GM06990 (cell line): ENCODE measurements around the gene PSPN.
A peak's percentile ranks its signal among the peaks of the same experiment; 100 is the strongest.

Experiments
- DNase-seq: peaks from one replicate; pipeline ENCODE4 v3.0.0-alpha.2; 2011; ENCODE audit not compliant: insufficient read length; ENCODE audit errors: extremely low read depth
- H3K27me3 ChIP-seq: replicated peaks from 2 replicates; pipeline ENCODE4 v1.6.0; 2011; ENCODE audit warnings: low read length; ENCODE audit not compliant: control insufficient read depth, insufficient read depth
- H3K36me3 ChIP-seq: 2 replicates; pipeline ENCODE4 v1.5.1; 2011; ENCODE audit warnings: low read length; ENCODE audit not compliant: control insufficient read depth, insufficient read depth
- H3K4me3 ChIP-seq: replicated peaks from 2 replicates; pipeline ENCODE4 v1.5.1; 2011; ENCODE audit warnings: low read depth, mild to moderate bottlenecking, control low read depth, low read length
- CTCF ChIP-seq: IDR thresholded peaks from 2 replicates; pipeline ENCODE4 v1.5.1; 2011; ENCODE audit warnings: low read length, control low read depth, mild to moderate bottlenecking, inconsistent platforms; ENCODE audit not compliant: insufficient read depth, poor library complexity, severe bottlenecking

The PSPN gene

DNA sequence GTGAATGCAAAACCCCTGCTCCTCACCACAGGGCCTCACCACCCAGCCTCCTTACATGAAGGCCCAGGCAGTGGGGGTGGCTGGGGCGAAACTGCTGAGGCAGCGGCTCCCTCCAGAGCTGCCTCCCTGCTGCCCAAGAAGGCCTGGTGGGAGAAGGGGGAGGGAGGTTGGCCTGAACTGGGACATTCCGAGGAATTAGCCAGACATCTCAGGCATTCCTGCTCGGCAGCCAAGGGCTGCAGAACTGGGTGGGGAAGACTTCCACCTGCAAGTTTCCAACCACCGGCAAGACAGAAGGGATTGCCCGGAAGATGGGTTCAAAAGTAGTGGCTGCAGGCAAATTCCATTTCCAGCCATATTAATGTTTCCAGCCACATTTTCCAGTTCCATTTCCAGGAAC, 2.3 kb upstream of the PSPN start:
- H3K4me3 ChIP-seq: no peak overlapping the region
- peaks cover 27% of the 10 kb centered on the region for H3K36me3 ChIP-seq
- TF ChIP-seq CTCF: no peak
- no peaks in the 10 kb centered on the region for H3K27me3 ChIP-seq
- DNase-seq: no peak

- peaks cover 21% of the 10 kb centered on the region for H3K36me3 ChIP-seq
- H3K27me3 ChIP-seq: no peaks in the 10 kb centered on the region
- no peak overlapping the region for H3K4me3 ChIP-seq
- no peak for TF ChIP-seq CTCF
- DNase-seq: no peak
These were observed 918 bp upstream of the PSPN start for GRCh38 chr19:6376512-6377190.

DNA sequence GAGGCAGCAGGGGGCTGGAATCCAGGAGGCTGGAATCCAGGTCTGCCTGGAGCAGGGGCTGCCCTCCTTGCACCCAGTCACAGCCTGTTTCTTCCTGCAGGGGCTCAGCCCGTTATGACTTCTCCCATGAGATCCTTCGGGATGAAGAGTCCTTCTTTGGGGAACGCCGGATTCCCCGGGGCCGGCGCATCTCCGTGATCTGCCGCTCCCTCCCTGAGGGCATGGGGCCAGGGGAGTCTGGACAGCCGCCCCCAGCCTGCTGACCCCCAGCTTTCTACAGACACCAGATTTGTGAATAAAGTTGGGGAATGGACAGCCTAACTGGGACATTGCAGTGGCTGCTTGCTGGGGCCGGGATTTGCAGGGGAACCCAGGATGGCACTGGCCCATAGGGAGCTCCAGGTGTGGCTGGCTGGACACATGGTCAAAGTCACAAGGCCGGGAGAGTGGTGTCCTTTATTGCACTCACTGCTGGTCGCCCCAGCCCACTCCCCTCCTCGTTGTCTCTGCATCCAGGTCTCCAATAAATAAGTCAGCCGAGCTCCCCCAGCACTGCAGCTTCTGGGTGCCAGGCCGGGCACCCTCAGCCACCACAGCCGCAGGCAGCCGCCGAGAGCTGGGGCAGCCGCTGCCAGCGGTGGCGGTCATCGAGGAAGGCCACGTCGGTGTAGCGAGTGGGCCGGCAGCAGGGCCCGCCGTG, 872 bp downstream of the PSPN start:
- Histone ChIP-seq H3K27me3 (no peaks in the 10 kb centered on the region), H3K36me3 (peaks cover 5% of the 10 kb centered on the region), H3K4me3 (no peak overlapping the region)
- TF ChIP-seq CTCF: no peak
- DNase-seq: no peak

DNA sequence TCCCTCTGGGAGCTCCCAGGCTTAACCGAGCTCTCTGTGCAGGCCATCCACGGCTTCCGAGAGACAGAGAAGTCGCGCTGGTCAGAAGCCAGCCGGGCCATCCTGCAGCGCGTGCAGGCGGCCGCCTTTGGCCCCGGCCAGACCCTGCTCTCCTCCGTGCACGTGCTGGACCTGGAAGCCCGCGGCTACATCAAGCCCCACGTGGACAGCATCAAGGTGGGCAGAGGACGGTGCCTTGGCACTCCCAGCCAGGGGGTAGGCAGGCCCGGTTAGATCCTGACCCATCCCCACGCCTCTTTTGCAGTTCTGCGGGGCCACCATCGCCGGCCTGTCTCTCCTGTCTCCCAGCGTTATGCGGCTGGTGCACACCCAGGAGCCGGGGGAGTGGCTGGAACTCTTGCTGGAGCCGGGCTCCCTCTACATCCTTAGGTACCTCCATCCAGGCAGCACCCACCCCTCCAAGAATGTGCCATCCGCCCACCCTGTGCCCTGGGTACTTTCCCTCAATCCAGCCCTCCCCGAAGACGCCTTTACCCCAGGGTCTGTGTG, 1.5 kb downstream of the PSPN start:
- TF ChIP-seq CTCF: no peak
- no peaks in the 10 kb centered on the region for H3K27me3 ChIP-seq
- no peak for DNase-seq
- peak overlapping the region; percentile 70 for H3K4me3 ChIP-seq
- peaks cover 6% of the 10 kb centered on the region for H3K36me3 ChIP-seq

DNA sequence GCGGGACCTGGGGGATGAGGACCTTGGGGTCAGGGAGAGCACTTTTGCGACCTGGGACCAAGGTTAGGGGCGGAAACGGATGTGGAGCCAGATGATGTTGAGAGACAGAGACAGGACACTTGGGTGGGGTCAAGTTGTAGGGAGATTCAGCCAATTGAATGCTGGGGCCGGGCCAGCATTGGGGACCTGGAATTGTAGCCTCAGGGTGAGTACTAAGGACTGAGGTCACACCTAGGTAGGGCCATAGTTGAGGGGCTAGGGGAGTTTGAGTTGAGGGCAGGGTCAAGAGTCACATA, 2.0 kb downstream of the PSPN start:
- no peak for TF ChIP-seq CTCF
- DNase-seq: no peak
- H3K4me3 ChIP-seq: peak overlapping the region; percentile 70
- peaks cover 6% of the 10 kb centered on the region for H3K36me3 ChIP-seq
- H3K27me3 ChIP-seq: no peaks in the 10 kb centered on the region
